B cell (primary cell): ENCODE measurements around the gene SNX17. TPM values are rescaled to one million over a fixed set of nuclear protein-coding genes. Genes with fewer than 3 reads are reported as not detected.

Source experiments
- ATAC-seq: fragments of 200-7000 bp; cut with Tn5 transposase; one replicate; pipeline ENCODE4 v1.10.0; 2021; ENCODE audit warnings: low read depth, mild to moderate bottlenecking, moderate number of reproducible peaks, moderate library complexity
- CTCF ChIA-PET: fragments of 350-600 bp; sonication (Branson Sonifier 250); formaldehyde crosslinking; loops from one replicate; lab custom pipeline; 2021; ENCODE audit warnings: antibody characterized with exemption, inconsistent platforms; lab: Charles Lee
- POLR2A ChIA-PET: fragments of 350-600 bp; sonication (Branson Sonifier 250); formaldehyde crosslinking; loops from one replicate; lab custom pipeline; 2021; ENCODE audit warnings: antibody characterized with exemption; lab: Charles Lee
- DNase-seq: peaks from one replicate; pipeline ENCODE4 v3.0.0; 2013
- H2AFZ ChIP-seq: 2 replicates; pipeline ENCODE4 v1.6.1; 2012; ENCODE audit warnings: mild to moderate bottlenecking, low read depth, low read length; ENCODE audit not compliant: insufficient read depth, poor library complexity, severe bottlenecking
- H3K27ac ChIP-seq, 2 donors: 1 replicate in 1 of 2; 2 replicates in 1 of 2; pipeline ENCODE4 v1.5.1; 2012 to 2013; ENCODE audit warnings: low read length in 2 of 2, mild to moderate bottlenecking in 2 of 2, moderate library complexity in 1 of 2
- H3K27me3 ChIP-seq, 4 experiments: fragments of 200-600 bp in 1 of 4; sonication (generic) in 1 of 4; replicated peaks in 1 of 4; 1 replicate in 2 of 4; 2 replicates in 2 of 4; pipeline versions ENCODE4 v1.6.1 to v1.7.0; 2013 to 2016; ENCODE audit warnings: low read length in 3 of 4, mild to moderate bottlenecking in 2 of 4, mixed read lengths in 1 of 4, moderate library complexity in 1 of 4; ENCODE audit not compliant: insufficient read depth in 4 of 4, control insufficient read depth in 3 of 4; ENCODE audit errors: control extremely low read depth in 1 of 4
- H3K36me3 ChIP-seq, 2 experiments: replicated peaks in 1 of 2; 1 replicate in 1 of 2; 2 replicates in 1 of 2; pipeline versions ENCODE4 v1.6.1 to v1.7.1; 2013; ENCODE audit warnings: low read length in 1 of 2; ENCODE audit not compliant: insufficient read depth in 2 of 2, control insufficient read depth in 1 of 2; ENCODE audit errors: control extremely low read depth in 1 of 2, extremely low read depth in 1 of 2
- H3K4me1 ChIP-seq, 2 donors: fragments of 200-600 bp in 1 of 2; sonication (generic) in 1 of 2; 1 replicate in 1 of 2; 2 replicates in 1 of 2; pipeline versions ENCODE4 v1.5.1 to v1.6.1; 2013 to 2017; ENCODE audit warnings: low read length in 2 of 2; ENCODE audit not compliant: control insufficient read depth in 2 of 2, insufficient read depth in 2 of 2
- H3K4me2 ChIP-seq: replicated peaks from 2 replicates; pipeline ENCODE3; 2012; ENCODE audit warnings: mild to moderate bottlenecking, low read depth, low read length; ENCODE audit not compliant: poor library complexity, severe bottlenecking
- H3K4me3 ChIP-seq, 5 experiments: fragments of 200-600 bp in 1 of 5; sonication (generic) in 1 of 5; 1 replicate in 3 of 5; 2 replicates in 2 of 5; pipeline versions ENCODE4 v1.5.1 to v1.7.0; 2011 to 2016; ENCODE audit warnings: low read length in 4 of 5, mild to moderate bottlenecking in 4 of 5, low read depth in 2 of 5, control low read depth in 1 of 5, moderate library complexity in 1 of 5; ENCODE audit not compliant: insufficient read depth in 1 of 5; ENCODE audit errors: control extremely low read depth in 1 of 5, extremely low read depth in 1 of 5
- H3K79me2 ChIP-seq: fragments of 200-600 bp; sonication (generic); one replicate; pipeline ENCODE4 v1.6.0; 2016; ENCODE audit warnings: low read length; ENCODE audit not compliant: control insufficient read depth, insufficient read depth
- H3K9ac ChIP-seq: fragments of 200-600 bp; sonication (generic); 2 replicates; pipeline ENCODE4 v1.6.1; 2017; ENCODE audit warnings: mild to moderate bottlenecking, low read length, moderate library complexity
- H3K9me3 ChIP-seq, 3 donors: one replicate each; pipeline versions ENCODE4 v1.6.1 to v1.7.1; 2013; ENCODE audit warnings: low read length in 2 of 3; ENCODE audit not compliant: control insufficient read depth in 2 of 3, insufficient read depth in 1 of 3; ENCODE audit errors: control extremely low read depth in 1 of 3
- H4K20me1 ChIP-seq: 2 replicates; pipeline ENCODE4 v1.6.0; 2012; ENCODE audit warnings: mild to moderate bottlenecking, low read length; ENCODE audit not compliant: insufficient read depth, control insufficient read depth, poor library complexity, severe bottlenecking
- H3K27ac Mint-ChIP-seq: one replicate; pipeline ENCODE4 v1.8.0; 2021; ENCODE audit warnings: mixed read lengths
- H3K27me3 Mint-ChIP-seq: one replicate; pipeline ENCODE4 v1.8.0; 2021; ENCODE audit warnings: mixed read lengths
- H3K4me1 Mint-ChIP-seq: one replicate; pipeline ENCODE4 v1.8.0; 2021; ENCODE audit warnings: mixed read lengths
- H3K4me3 Mint-ChIP-seq: one replicate; pipeline ENCODE4 v1.8.0; 2021; ENCODE audit warnings: mixed read lengths
- H3K9me3 Mint-ChIP-seq: one replicate; pipeline ENCODE4 v1.8.0; 2022; ENCODE audit warnings: mixed read lengths; ENCODE audit not compliant: insufficient read depth
- EZH2 ChIP-seq: IDR thresholded peaks from 2 replicates; pipeline ENCODE4 v1.6.1; 2012; ENCODE audit warnings: borderline replicate concordance, low read depth, mild to moderate bottlenecking, moderate library complexity, low read length; ENCODE audit not compliant: insufficient read depth, poor library complexity, severe bottlenecking
- WGBS: methylation state at CpG from one replicate; pipeline ENCODE4 v1.1.5; 2013; ENCODE audit warnings: missing lambda C conversion rate; ENCODE audit not compliant: insufficient coverage; 5-methylcytosine and 5-hydroxymethylcytosine counted together
- intact Hi-C: fragments of 100-400 bp; cut with micrococcal nuclease; formaldehyde crosslinking; loops from one replicate; pipeline ENCODE4 v1.10.0; 2022
- polyA plus RNA-seq: library from polyadenylated mRNA; depleted of rRNA; stranded (reverse); fragments of >200 nt; gene quantifications from 2 replicates; pipeline ENCODE4 v1.2.3, GENCODE V29; 2012
- total RNA-seq, 2 donors: library from RNA; stranded (reverse); fragments of 120-200 nt in 1 of 2; gene quantifications; 1 replicate in 1 of 2; 2 replicates in 1 of 2; pipeline versions ENCODE4 v1.2.3 to v1.2.4, GENCODE V29; 2013 to 2022
- TF ChIP-seq, protein P1 (sequence below): fragments of 200-600 bp; IDR thresholded peaks from one replicate; pipeline ENCODE4 v1.8.0; 2022; ENCODE audit warnings: antibody characterized with exemption, mild to moderate bottlenecking

The SNX17 gene
- total and polyA plus RNA-seq, 2 donors (not counting 1 experiment from before 2014, with no cell fraction given) = 103 to 158 TPM

DNA sequence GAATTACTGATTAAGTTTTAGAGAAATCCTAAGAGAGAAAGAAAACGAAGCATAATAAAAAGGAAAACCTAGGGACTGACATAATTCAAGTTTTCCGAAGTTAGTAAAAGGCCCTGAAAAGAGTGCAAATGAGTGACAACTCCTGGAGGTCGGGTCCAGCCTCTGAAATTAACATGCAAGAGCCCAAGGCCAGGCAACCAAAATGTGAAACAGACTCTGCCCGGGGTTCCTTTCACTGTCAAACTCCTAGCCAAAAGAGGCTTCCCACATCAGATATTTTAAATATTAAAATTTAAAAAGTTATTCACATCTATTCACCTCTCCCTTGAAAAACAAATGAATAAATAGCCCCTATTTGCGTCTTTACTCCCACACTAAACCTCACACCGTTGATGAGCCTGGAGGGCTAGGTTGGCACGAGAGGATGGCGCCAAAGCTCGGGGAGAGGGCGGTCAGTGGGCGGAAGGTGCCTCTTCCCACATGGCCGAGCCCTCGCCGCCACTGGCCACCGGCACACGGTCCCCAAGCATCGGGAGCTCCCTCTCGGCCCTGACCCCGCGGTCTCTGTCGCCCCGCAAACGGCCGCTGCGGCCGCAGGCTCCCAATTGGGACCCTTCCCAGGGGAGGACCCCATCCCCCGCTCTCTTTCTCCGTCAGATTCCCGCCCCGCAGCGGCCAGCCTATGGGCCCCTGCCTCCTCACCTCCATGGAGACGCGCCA lies 38.3 kb downstream of the SNX17 start:
- ChIA-PET CTCF (interaction anchor here (1.1 to 2.6 kb wide), 5 partner anchors 21 to 52 kb away, joined by 3 to 31 read pairs (median 6); partner anchors contain the start of genes GTF3C2, NRBP1 and ZNF513), POLR2A (interaction anchor here (0.5 to 2.1 kb wide), 5 partner anchors 20 to 223 kb away, joined by 3 to 28 read pairs (median 5); partner anchors contain the start of genes CCDC121, GPN1 and NRBP1)
- peaks cover 0 to 7% of the 10 kb centered on the region in 2 experiments for H3K36me3 ChIP-seq
- peaks cover 61% of the 10 kb centered on the region for H3K79me2 ChIP-seq
- WGBS = 1% methylated on average over 31 of the region's 33 CpGs
- peak overlapping the region; percentile 28 to 96 (median 95) for H3K4me3 ChIP-seq
- H3K4me1 ChIP-seq = peaks cover 15 to 20% of the 10 kb centered on the region in 2 donors
- Mint-ChIP-seq H3K27ac (peak overlapping the region; percentile 90), H3K4me3 (peak overlapping the region; percentile 87), H3K27me3 (peaks cover 13% of the 10 kb centered on the region), H3K9me3 (no peaks in the 10 kb centered on the region), H3K4me1 (peaks cover 26% of the 10 kb centered on the region)
- H3K27me3 ChIP-seq = no peaks in the 10 kb centered on the region
- intact Hi-C loops = loop anchor here (1.0 to 10.0 kb wide), 10 partner anchors 20 to 255 kb away; partner anchors contain the start of genes ATRAID, CAD, CCDC121 and EIF2B4
- no peak for DNase-seq
- no peaks in the 10 kb centered on the region for H3K9me3 ChIP-seq
- H3K4me2 ChIP-seq = peak overlapping the region; percentile 78
- no peak for ATAC-seq
- peak overlapping the region; percentile 97 for H3K9ac ChIP-seq
- H4K20me1 ChIP-seq = peaks cover 14% of the 10 kb centered on the region
- H2AFZ ChIP-seq = peak overlapping the region; percentile 88
- no peak for TF ChIP-seq EZH2
- TF ChIP-seq, protein P1, sequence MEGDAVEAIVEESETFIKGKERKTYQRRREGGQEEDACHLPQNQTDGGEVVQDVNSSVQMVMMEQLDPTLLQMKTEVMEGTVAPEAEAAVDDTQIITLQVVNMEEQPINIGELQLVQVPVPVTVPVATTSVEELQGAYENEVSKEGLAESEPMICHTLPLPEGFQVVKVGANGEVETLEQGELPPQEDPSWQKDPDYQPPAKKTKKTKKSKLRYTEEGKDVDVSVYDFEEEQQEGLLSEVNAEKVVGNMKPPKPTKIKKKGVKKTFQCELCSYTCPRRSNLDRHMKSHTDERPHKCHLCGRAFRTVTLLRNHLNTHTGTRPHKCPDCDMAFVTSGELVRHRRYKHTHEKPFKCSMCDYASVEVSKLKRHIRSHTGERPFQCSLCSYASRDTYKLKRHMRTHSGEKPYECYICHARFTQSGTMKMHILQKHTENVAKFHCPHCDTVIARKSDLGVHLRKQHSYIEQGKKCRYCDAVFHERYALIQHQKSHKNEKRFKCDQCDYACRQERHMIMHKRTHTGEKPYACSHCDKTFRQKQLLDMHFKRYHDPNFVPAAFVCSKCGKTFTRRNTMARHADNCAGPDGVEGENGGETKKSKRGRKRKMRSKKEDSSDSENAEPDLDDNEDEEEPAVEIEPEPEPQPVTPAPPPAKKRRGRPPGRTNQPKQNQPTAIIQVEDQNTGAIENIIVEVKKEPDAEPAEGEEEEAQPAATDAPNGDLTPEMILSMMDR = no peak
- H3K27ac ChIP-seq = peak overlapping the region; percentile 51 to 77
